Endothelial cell of umbilical vein (primary cell): Measurements from ENCODE around the gene CD3G. TPM values are rescaled to one million over a fixed set of nuclear protein-coding genes. Genes with fewer than 3 reads are reported as not detected.

Experiments used
- BruUV-seq: library from RNA; stranded (reverse); fragments of 400-500 nt; replicated peaks from 2 replicates; lab custom pipeline; 2021; lab: Mats Ljungman, UMichigan
- CTCF ChIA-PET: fragments of 300-600, 350-600 bp; sonication (Branson Sonifier 250); formaldehyde crosslinking; loops from one replicate; lab custom pipeline; 2021; ENCODE audit warnings: antibody characterized with exemption, inconsistent platforms; lab: Charles Lee
- POLR2A ChIA-PET: fragments of 300-600, 350-600 bp; sonication (Branson Sonifier 250); formaldehyde crosslinking; loops from one replicate; lab custom pipeline; 2021; ENCODE audit warnings: antibody characterized with exemption, inconsistent platforms; lab: Charles Lee
- DNase-seq: peaks from one replicate; pipeline ENCODE4 v3.0.0-alpha.2; 2011; ENCODE audit warnings: low read depth, low spot score
- FAIRE-seq: peaks from 2 replicates; lab custom pipeline; 2011; peaks lifted over from hg19 to GRCh38; lab: Jason Lieb, UNC
- H2AFZ ChIP-seq: 2 replicates; pipeline ENCODE4 v1.6.0; 2012; ENCODE audit warnings: low read depth, low read length, control low read depth, inconsistent platforms
- H3K27ac ChIP-seq: 2 replicates; pipeline ENCODE4 v1.5.1; 2011; ENCODE audit warnings: low read depth, mild to moderate bottlenecking, control low read depth, low read length, moderate library complexity; ENCODE audit not compliant: insufficient read depth
- H3K27me3 ChIP-seq, 2 experiments: 2 replicates each; pipeline versions ENCODE4 v1.6.0 to v1.6.1; 2011; ENCODE audit warnings: low read length in 2 of 2, mixed read lengths in 1 of 2; ENCODE audit not compliant: control insufficient read depth in 2 of 2, insufficient read depth in 2 of 2
- H3K36me3 ChIP-seq, 2 experiments: 2 replicates in 1 of 2; 3 replicates in 1 of 2; pipeline ENCODE4 v1.5.1; 2011; ENCODE audit warnings: low read length in 2 of 2, mild to moderate bottlenecking in 1 of 2, moderate library complexity in 1 of 2; ENCODE audit not compliant: control insufficient read depth in 2 of 2, insufficient read depth in 2 of 2; ENCODE audit errors: extremely low read depth in 1 of 2
- H3K4me1 ChIP-seq: 3 replicates; pipeline ENCODE4 v1.5.1; 2011; ENCODE audit warnings: mild to moderate bottlenecking, low read length; ENCODE audit not compliant: control insufficient read depth, insufficient read depth; ENCODE audit errors: extremely low read depth
- H3K4me2 ChIP-seq: 2 replicates; pipeline ENCODE4 v1.6.1; 2011; ENCODE audit warnings: low read length, control low read depth, mixed read lengths; ENCODE audit not compliant: insufficient read depth
- H3K4me3 ChIP-seq, 3 experiments: fragments of 200-600 bp in 1 of 3; sonication (generic), shearing (Covaris generic) in 1 of 3; replicated peaks in 1 of 3; 2 replicates each; pipeline ENCODE4 v1.5.1; 2011 to 2016; ENCODE audit warnings: control low read depth in 3 of 3, low read length in 3 of 3, mild to moderate bottlenecking in 2 of 3, inconsistent platforms in 1 of 3, low read depth in 1 of 3, moderate library complexity in 1 of 3; ENCODE audit not compliant: insufficient read depth in 1 of 3
- H3K79me2 ChIP-seq: 2 replicates; pipeline ENCODE4 v1.6.0; 2012; ENCODE audit warnings: low read length, inconsistent platforms; ENCODE audit not compliant: control insufficient read depth, insufficient read depth
- H3K9ac ChIP-seq: replicated peaks from 2 replicates; pipeline ENCODE3; 2011; ENCODE audit warnings: low read length, control low read depth; ENCODE audit not compliant: insufficient read depth; ENCODE audit errors: extremely low read depth
- H3K9me1 ChIP-seq: replicated peaks from 3 replicates; pipeline ENCODE4 v1.6.0; 2011; ENCODE audit warnings: mild to moderate bottlenecking, low read length; ENCODE audit not compliant: control insufficient read depth, insufficient read depth; ENCODE audit errors: extremely low read depth
- H3K9me3 ChIP-seq: replicated peaks from 2 replicates; pipeline ENCODE4 v1.5.1; 2012; ENCODE audit warnings: low read length, inconsistent platforms; ENCODE audit not compliant: control insufficient read depth, insufficient read depth
- H4K20me1 ChIP-seq: replicated peaks from 2 replicates; pipeline ENCODE3; 2011; ENCODE audit warnings: mild to moderate bottlenecking, low read length; ENCODE audit not compliant: control insufficient read depth, insufficient read depth; ENCODE audit errors: extremely low read depth
- EZH2 ChIP-seq: IDR thresholded peaks from 2 replicates; pipeline ENCODE4 v1.6.1; 2012; ENCODE audit warnings: borderline replicate concordance, low read depth, mild to moderate bottlenecking, moderate library complexity, low read length, inconsistent platforms; ENCODE audit not compliant: severe bottlenecking
- FOS ChIP-seq: IDR thresholded peaks from 2 replicates; pipeline ENCODE4 v1.6.1; 2011; ENCODE audit warnings: mild to moderate bottlenecking, low read length, moderate library complexity, borderline replicate concordance; ENCODE audit not compliant: insufficient read depth
- GATA2 ChIP-seq: IDR thresholded peaks from 2 replicates; pipeline ENCODE4 v1.7.0; 2011; ENCODE audit warnings: low read depth, mild to moderate bottlenecking, moderate library complexity, mixed read lengths, low read length; ENCODE audit not compliant: insufficient read length, insufficient read depth
- JUN ChIP-seq: IDR thresholded peaks from 2 replicates; pipeline ENCODE4 v1.6.1; 2011; ENCODE audit warnings: borderline replicate concordance, low read depth; ENCODE audit not compliant: insufficient read length, insufficient read depth
- MYC ChIP-seq: IDR thresholded peaks from one replicate; pipeline ENCODE4 v1.6.1; 2011; ENCODE audit warnings: mild to moderate bottlenecking, low read depth, low read length
- POLR2A ChIP-seq: IDR thresholded peaks from 2 replicates; pipeline ENCODE4 v1.6.1; 2012; ENCODE audit warnings: low read depth, mild to moderate bottlenecking, control low read depth, low read length
- dilution Hi-C: fragments of 300-500 bp; cut with MboI; formaldehyde crosslinking; loops from one replicate; pipeline ENCODE4 v1.15.0; 2019; ENCODE audit warnings: low sequenced_read_pairs; ENCODE audit not compliant: extremely low pct_ligation_motif_present
- intact Hi-C: fragments of 100-400 bp; cut with micrococcal nuclease; formaldehyde crosslinking; loops from one replicate; pipeline ENCODE4 v1.10.0; 2022
- polyA plus RNA-seq, 4 experiments: library from polyadenylated mRNA; depleted of rRNA in 3 of 4; stranded (reverse) in 3 of 4; unstranded in 1 of 4; fragments of >200 nt; gene quantifications; 2 replicates each; pipeline versions ENCODE4 v1.2.1 to v1.2.3, GENCODE V29; 2011 to 2012; ENCODE audit warnings: missing spikeins in 1 of 4
- total RNA-seq: library from RNA; stranded (reverse); gene quantifications from 2 replicates; pipeline ENCODE4 v1.2.3, GENCODE V29; 2021
- TF ChIP-seq, protein P1 (sequence below), 2 donors: IDR thresholded peaks; 1 replicate in 1 of 2; 2 replicates in 1 of 2; pipeline ENCODE4 v1.5.1; 2011; ENCODE audit warnings: low read length in 2 of 2, mild to moderate bottlenecking in 2 of 2, moderate library complexity in 2 of 2, control low read depth in 1 of 2, inconsistent platforms in 1 of 2, low read depth in 1 of 2; ENCODE audit not compliant: insufficient read depth in 1 of 2; ENCODE audit errors: extremely low read depth in 1 of 2

The CD3G gene
- total and polyA plus RNA-seq, 2 donors (not counting 3 experiments of a cell fraction or from before 2014, with no cell fraction given), result not detected

DNA sequence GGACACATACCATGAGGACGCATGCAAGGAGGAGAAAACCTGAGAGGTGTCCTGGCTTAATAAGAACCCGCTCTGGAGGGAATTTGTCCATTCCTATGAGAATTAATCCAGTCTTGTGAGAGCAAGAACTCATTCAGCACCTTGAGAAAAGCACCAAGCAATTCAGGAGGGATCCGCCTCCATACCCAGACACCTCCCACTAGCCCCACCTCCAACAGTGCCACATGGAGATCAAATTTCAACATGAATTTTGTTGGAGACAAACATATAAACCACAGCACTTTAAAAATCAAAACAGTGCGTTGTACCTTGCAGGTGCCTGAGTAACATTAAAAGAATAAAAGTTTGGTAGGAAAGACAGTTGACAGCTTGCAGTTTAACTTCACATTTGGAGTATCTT lies 26.6 kb downstream of the CD3G start:
- DNase-seq (no peak), FAIRE-seq (no peak)
- Histone ChIP-seq H3K9me3 (no peaks in the 10 kb centered on the region), H3K9me1 (no peaks in the 10 kb centered on the region), H3K4me2 (no peak overlapping the region), H3K79me2 (no peaks in the 10 kb centered on the region), H3K9ac (no peak overlapping the region), H3K36me3 (peaks cover 21 to 26% of the 10 kb centered on the region in 2 experiments), H4K20me1 (no peaks in the 10 kb centered on the region), H3K27me3 (no peaks in the 10 kb centered on the region), H3K4me3 (no peak overlapping the region), H3K27ac (no peak overlapping the region), H2AFZ (no peak overlapping the region), H3K4me1 (no peaks in the 10 kb centered on the region)
- no TSS peak for BruUV-seq
- no peak for TF ChIP-seq EZH2
- no peak for TF ChIP-seq JUN
- no peak for TF ChIP-seq FOS
- TF ChIP-seq, protein P1, sequence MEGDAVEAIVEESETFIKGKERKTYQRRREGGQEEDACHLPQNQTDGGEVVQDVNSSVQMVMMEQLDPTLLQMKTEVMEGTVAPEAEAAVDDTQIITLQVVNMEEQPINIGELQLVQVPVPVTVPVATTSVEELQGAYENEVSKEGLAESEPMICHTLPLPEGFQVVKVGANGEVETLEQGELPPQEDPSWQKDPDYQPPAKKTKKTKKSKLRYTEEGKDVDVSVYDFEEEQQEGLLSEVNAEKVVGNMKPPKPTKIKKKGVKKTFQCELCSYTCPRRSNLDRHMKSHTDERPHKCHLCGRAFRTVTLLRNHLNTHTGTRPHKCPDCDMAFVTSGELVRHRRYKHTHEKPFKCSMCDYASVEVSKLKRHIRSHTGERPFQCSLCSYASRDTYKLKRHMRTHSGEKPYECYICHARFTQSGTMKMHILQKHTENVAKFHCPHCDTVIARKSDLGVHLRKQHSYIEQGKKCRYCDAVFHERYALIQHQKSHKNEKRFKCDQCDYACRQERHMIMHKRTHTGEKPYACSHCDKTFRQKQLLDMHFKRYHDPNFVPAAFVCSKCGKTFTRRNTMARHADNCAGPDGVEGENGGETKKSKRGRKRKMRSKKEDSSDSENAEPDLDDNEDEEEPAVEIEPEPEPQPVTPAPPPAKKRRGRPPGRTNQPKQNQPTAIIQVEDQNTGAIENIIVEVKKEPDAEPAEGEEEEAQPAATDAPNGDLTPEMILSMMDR (IDR thresholded peaks at IDR 0.05; ENCODE audit: extremely low read depth in 1 of 2, insufficient read depth in 1 of 2, low read depth in 1 of 2, low read length in 2 of 2), result no peak
- TF ChIP-seq POLR2A, result no peak
- POLR2A ChIA-PET, result no interaction called here
- dilution Hi-C loops (no loop called here), intact Hi-C loops (no loop called here)
- CTCF ChIA-PET, result no interaction called here

DNA sequence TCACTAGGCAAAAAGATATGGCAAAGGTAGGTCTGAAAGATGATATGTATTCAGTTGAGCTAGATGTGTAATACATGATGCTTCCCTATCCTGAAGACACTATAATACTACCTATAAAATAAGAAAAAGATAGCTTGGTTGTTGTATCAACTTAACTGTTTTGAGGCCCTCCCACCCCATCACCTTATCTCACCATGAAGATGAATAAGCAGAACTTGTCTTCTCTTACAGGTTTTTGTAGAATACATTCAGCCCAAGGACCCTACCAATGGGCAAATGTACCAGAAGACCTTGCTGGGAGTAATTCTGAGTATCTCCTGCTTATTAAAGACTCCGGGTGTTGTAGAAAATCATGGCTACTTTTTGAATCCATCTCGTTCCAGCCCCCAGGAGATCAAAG lies 29.1 kb downstream of the CD3G start:
- Histone ChIP-seq H2AFZ (no peak overlapping the region), H3K4me2 (no peak overlapping the region), H3K9me3 (no peaks in the 10 kb centered on the region), H4K20me1 (no peaks in the 10 kb centered on the region), H3K27ac (no peak overlapping the region), H3K27me3 (no peaks in the 10 kb centered on the region), H3K4me3 (no peak overlapping the region), H3K4me1 (no peaks in the 10 kb centered on the region), H3K9ac (no peak overlapping the region), H3K79me2 (no peaks in the 10 kb centered on the region), H3K36me3 (peaks cover 23 to 28% of the 10 kb centered on the region in 2 experiments), H3K9me1 (no peaks in the 10 kb centered on the region)
- POLR2A ChIA-PET, result interaction anchor here (0.7 kb wide), 1 partner anchor 12 kb away, joined by 4 read pairs; no protein-coding TSS in a partner anchor
- intact Hi-C loops (no loop called here), dilution Hi-C loops (no loop called here)
- CTCF ChIA-PET, result interaction anchor here (0.9 kb wide), 1 partner anchor 115 kb away, joined by 3 read pairs; no protein-coding TSS in a partner anchor
- no TSS peak for BruUV-seq
- no peak for TF ChIP-seq MYC
- no peak for TF ChIP-seq POLR2A
- TF ChIP-seq FOS, result no peak
- TF ChIP-seq GATA2, result no peak
- no peak for TF ChIP-seq EZH2
- TF ChIP-seq, protein P1 (IDR thresholded peaks at IDR 0.05; ENCODE audit: extremely low read depth in 1 of 2, insufficient read depth in 1 of 2, low read depth in 1 of 2, low read length in 2 of 2), result no peak
- no peak for FAIRE-seq
- no peak for DNase-seq
